Panc1 (cell line): ENCODE measurements around the gene MAST4. TPM values are rescaled to one million over a fixed set of nuclear protein-coding genes. Genes with fewer than 3 reads are reported as not detected.

Source experiments
- ATAC-seq: fragments of 200-7000 bp; cut with Tn5 transposase; 2 replicates; pipeline ENCODE4 v1.9.1; 2020; ENCODE audit warnings: mild to moderate bottlenecking, moderate library complexity
- BruUV-seq: library from RNA; stranded (reverse); fragments of 400-500 nt; replicated peaks from 2 replicates; lab custom pipeline; 2021; lab: Mats Ljungman, UMichigan
- CTCF ChIA-PET: fragments of 300-600 bp; sonication (Branson Sonifier 250); formaldehyde crosslinking; loops from one replicate; lab custom pipeline; 2022; ENCODE audit warnings: antibody characterized with exemption; lab: Charles Lee
- POLR2A ChIA-PET: fragments of 300-600 bp; sonication (Branson Sonifier 250); formaldehyde crosslinking; loops from one replicate; lab custom pipeline; 2022; ENCODE audit warnings: antibody characterized with exemption; lab: Charles Lee
- DNase-seq: peaks from one replicate; pipeline ENCODE4 v3.0.0-alpha.2; 2010; ENCODE audit warnings: low read depth, low spot score
- H3K27ac ChIP-seq: 2 replicates; pipeline ENCODE4 v1.5.1; 2011; ENCODE audit warnings: mild to moderate bottlenecking, low read length, inconsistent platforms
- H3K27me3 ChIP-seq: fragments of 200-500 bp; sonication (Bioruptor generic); 2 replicates; pipeline ENCODE4 v1.6.0; 2014; ENCODE audit warnings: low read length, inconsistent platforms; ENCODE audit not compliant: control insufficient read depth, insufficient read depth
- H3K36me3 ChIP-seq: fragments of 200-500 bp; sonication (Bioruptor generic); 2 replicates; pipeline ENCODE4 v1.5.1; 2014; ENCODE audit warnings: inconsistent platforms, mild to moderate bottlenecking, low read length, moderate library complexity; ENCODE audit not compliant: control insufficient read depth, insufficient read depth
- H3K4me1 ChIP-seq: 2 replicates; pipeline ENCODE4 v1.5.1; 2011; ENCODE audit warnings: inconsistent platforms, mild to moderate bottlenecking, low read length, moderate library complexity; ENCODE audit not compliant: control insufficient read depth, insufficient read depth
- H3K4me3 ChIP-seq, 2 experiments: 2 replicates each; pipeline ENCODE4 v1.5.1; 2011 to 2012; ENCODE audit warnings: low read depth in 2 of 2, low read length in 2 of 2, mild to moderate bottlenecking in 2 of 2, inconsistent platforms in 1 of 2, moderate library complexity in 1 of 2
- H3K9me3 ChIP-seq: fragments of 200-500 bp; sonication (Bioruptor generic); 2 replicates; pipeline ENCODE4 v1.5.1; 2014; ENCODE audit warnings: low read depth, mild to moderate bottlenecking, inconsistent platforms, low read length, moderate library complexity; ENCODE audit not compliant: control insufficient read depth, insufficient read depth
- CTCF ChIP-seq: fragments of 450-650 bp; IDR thresholded peaks from 2 replicates; pipeline ENCODE4 v1.5.1; 2017; ENCODE audit warnings: mild to moderate bottlenecking
- POLR2AphosphoS5 ChIP-seq: IDR thresholded peaks from 2 replicates; pipeline ENCODE4 v1.6.1; 2012; ENCODE audit warnings: mild to moderate bottlenecking, low read depth, low read length, moderate library complexity
- SIN3A ChIP-seq: IDR thresholded peaks from 2 replicates; pipeline ENCODE4 v1.6.1; 2012; ENCODE audit warnings: low read depth, mild to moderate bottlenecking, low read length, moderate library complexity, borderline replicate concordance; ENCODE audit not compliant: insufficient read depth
- TCF7L2 ChIP-seq: IDR thresholded peaks from 2 replicates; pipeline ENCODE4 v1.6.1; 2011; ENCODE audit warnings: mild to moderate bottlenecking, low read depth, low read length, inconsistent platforms
- in situ Hi-C: cut with HindIII; loops from 2 replicates; pipeline ENCODE4 v1.10.0; 2016; ENCODE audit warnings: low sequenced_read_pairs, low pct_unique_long_range_greater_than_20kb
- intact Hi-C: fragments of 100-400 bp; cut with micrococcal nuclease; formaldehyde crosslinking; loops from one replicate; pipeline ENCODE4 v1.10.0; 2022; ENCODE audit not compliant: unreplicated experiment
- total RNA-seq: library from RNA; stranded (reverse); gene quantifications from one replicate; pipeline ENCODE4 v1.2.1, GENCODE V29; 2021; ENCODE audit not compliant: unreplicated experiment
- TF ChIP-seq, protein P1 (sequence below), 2 experiments: IDR thresholded peaks; 2 replicates each; pipeline ENCODE4 v1.6.1; 2011 to 2012; ENCODE audit warnings: low read depth in 2 of 2, control low read depth in 1 of 2, low read length in 1 of 2, mild to moderate bottlenecking in 1 of 2, moderate library complexity in 1 of 2; ENCODE audit not compliant: insufficient read depth in 1 of 2

MAST4 gene
- total RNA-seq, 1 experiment from 2014 or later: 1.8 TPM

GRCh38 chr5:67038817-67039603 lies 442.8 kb downstream of the MAST4 start:
- CTCF ChIA-PET: no interaction called here
- H3K36me3 ChIP-seq: no peaks in the 10 kb centered on the region
- ATAC-seq (peak; percentile 56; the same call in 1 of the 2 replicates), DNase-seq (no peak)
- no peak overlapping the region for H3K27ac ChIP-seq
- POLR2A ChIA-PET: no interaction called here
- no peaks in the 10 kb centered on the region for H3K27me3 ChIP-seq
- H3K4me1 ChIP-seq: no peaks in the 10 kb centered on the region
- no peak overlapping the region for H3K4me3 ChIP-seq
- no peaks in the 10 kb centered on the region for H3K9me3 ChIP-seq
- TF ChIP-seq POLR2AphosphoS5 (no peak), SIN3A (no peak)
- TF ChIP-seq, protein P1, sequence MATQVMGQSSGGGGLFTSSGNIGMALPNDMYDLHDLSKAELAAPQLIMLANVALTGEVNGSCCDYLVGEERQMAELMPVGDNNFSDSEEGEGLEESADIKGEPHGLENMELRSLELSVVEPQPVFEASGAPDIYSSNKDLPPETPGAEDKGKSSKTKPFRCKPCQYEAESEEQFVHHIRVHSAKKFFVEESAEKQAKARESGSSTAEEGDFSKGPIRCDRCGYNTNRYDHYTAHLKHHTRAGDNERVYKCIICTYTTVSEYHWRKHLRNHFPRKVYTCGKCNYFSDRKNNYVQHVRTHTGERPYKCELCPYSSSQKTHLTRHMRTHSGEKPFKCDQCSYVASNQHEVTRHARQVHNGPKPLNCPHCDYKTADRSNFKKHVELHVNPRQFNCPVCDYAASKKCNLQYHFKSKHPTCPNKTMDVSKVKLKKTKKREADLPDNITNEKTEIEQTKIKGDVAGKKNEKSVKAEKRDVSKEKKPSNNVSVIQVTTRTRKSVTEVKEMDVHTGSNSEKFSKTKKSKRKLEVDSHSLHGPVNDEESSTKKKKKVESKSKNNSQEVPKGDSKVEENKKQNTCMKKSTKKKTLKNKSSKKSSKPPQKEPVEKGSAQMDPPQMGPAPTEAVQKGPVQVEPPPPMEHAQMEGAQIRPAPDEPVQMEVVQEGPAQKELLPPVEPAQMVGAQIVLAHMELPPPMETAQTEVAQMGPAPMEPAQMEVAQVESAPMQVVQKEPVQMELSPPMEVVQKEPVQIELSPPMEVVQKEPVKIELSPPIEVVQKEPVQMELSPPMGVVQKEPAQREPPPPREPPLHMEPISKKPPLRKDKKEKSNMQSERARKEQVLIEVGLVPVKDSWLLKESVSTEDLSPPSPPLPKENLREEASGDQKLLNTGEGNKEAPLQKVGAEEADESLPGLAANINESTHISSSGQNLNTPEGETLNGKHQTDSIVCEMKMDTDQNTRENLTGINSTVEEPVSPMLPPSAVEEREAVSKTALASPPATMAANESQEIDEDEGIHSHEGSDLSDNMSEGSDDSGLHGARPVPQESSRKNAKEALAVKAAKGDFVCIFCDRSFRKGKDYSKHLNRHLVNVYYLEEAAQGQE (IDR thresholded peaks at IDR 0.05; ENCODE audit: insufficient read depth in 1 of 2, low read depth in 2 of 2, low read length in 1 of 2): no peak
- no TSS peak for BruUV-seq
- in situ Hi-C loops (no loop called here), intact Hi-C loops (no loop called here)

DNA sequence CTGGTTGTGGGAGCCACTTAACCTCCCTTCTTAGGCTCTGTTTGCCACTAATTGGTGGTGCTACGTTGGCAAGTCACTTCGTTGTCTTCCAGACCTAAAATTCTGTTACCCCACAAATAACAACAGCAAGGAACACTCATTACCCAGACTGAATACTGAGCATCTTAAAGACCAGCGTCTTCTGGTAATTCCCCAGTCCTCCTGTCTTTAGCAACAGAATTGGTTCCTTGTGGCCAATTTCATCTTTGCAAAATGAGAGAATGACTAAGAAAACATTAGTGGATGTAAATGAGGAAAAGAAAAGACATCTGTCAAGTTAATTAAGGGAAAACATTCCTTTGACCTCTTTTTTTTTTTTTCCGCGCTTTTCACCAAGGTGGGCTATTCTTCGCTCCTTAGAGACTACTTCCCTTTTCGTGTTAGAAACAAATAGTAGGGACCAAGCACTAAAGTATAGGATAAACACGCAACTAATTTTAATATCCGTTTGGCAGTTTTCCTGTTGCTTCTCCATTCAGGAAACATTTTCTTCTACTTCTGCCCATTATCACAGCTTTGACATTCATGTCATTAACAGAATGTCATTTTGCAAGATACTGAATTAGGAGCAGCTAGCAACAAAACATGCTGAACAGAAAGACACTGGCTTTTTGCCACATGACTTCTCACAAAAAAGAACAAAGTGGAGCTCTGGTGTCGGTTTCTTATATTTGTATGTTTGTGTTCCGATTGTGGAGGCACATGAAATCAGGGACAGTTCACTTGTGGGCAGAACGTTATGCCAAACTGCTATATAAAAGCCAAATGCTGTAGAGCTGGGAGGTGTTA lies 446.2 kb downstream of the MAST4 start:
- H3K4me1 ChIP-seq: no peaks in the 10 kb centered on the region
- BruUV-seq: no TSS peak
- H3K27me3 ChIP-seq: no peaks in the 10 kb centered on the region
- no peak overlapping the region for H3K27ac ChIP-seq
- TF ChIP-seq, protein P1 (IDR thresholded peaks at IDR 0.05; ENCODE audit: insufficient read depth in 1 of 2, low read depth in 2 of 2, low read length in 1 of 2): no peak
- TF ChIP-seq TCF7L2 (no peak), SIN3A (no peak), CTCF (no peak), POLR2AphosphoS5 (no peak)
- H3K4me3 ChIP-seq: no peak overlapping the region
- CTCF ChIA-PET: no interaction called here
- no peak for ATAC-seq
- no peak for DNase-seq
- no peaks in the 10 kb centered on the region for H3K36me3 ChIP-seq
- no peaks in the 10 kb centered on the region for H3K9me3 ChIP-seq
- intact Hi-C loops: no loop called here
- in situ Hi-C loops: no loop called here
- POLR2A ChIA-PET: no interaction called here
